Measurements from ENCODE around the gene LY6G6C. TPM values are rescaled to one million over a fixed set of nuclear protein-coding genes. Genes with fewer than 3 reads are reported as not detected.

LY6G6C gene
- total RNA-seq, 1 donor = not detected

GRCh38 chr6:31700740-31701401, 20.7 kb downstream of the LY6G6C start:
- H3K4me3 ChIP-seq (ENCODE audit: insufficient read depth, low read length) = no peak overlapping the region
- H3K36me3 ChIP-seq (ENCODE audit: insufficient read depth, low read length) = peaks cover 22% of the 10 kb centered on the region
- TF ChIP-seq CTCF (IDR thresholded peaks at IDR 0.05; ENCODE audit: extremely low read depth, low read depth, low read length) = no peak
- H4K20me1 ChIP-seq (ENCODE audit: insufficient read depth, low read length) = peaks cover 13% of the 10 kb centered on the region
- no peak for DNase-seq (ENCODE audit: insufficient read length, low spot score, missing footprints)
- no peak overlapping the region for H3K27ac ChIP-seq (ENCODE audit: low read depth, low read length)
- H3K79me2 ChIP-seq (ENCODE audit: insufficient read depth, low read length) = peaks cover 39% of the 10 kb centered on the region
- no peaks in the 10 kb centered on the region for H3K9me3 ChIP-seq (ENCODE audit: low read depth, low read length)
- H2AFZ ChIP-seq (ENCODE audit: low read length) = no peak overlapping the region
- peak overlapping the region; percentile 92 for H3K4me2 ChIP-seq (ENCODE audit: insufficient read depth, low read length)
- H3K27me3 ChIP-seq (ENCODE audit: insufficient read depth, low read length) = no peaks in the 10 kb centered on the region
- peaks cover 10% of the 10 kb centered on the region for H3K4me1 ChIP-seq (ENCODE audit: insufficient read depth, low read length)

- H3K27me3 ChIP-seq (ENCODE audit: insufficient read depth, low read length) = no peaks in the 10 kb centered on the region
- H3K79me2 ChIP-seq (ENCODE audit: insufficient read depth, low read length) = peaks cover 36% of the 10 kb centered on the region
- H3K4me3 ChIP-seq (ENCODE audit: insufficient read depth, low read length) = no peak overlapping the region
- no peak for TF ChIP-seq CTCF (IDR thresholded peaks at IDR 0.05; ENCODE audit: extremely low read depth, low read depth, low read length)
- H3K4me2 ChIP-seq (ENCODE audit: insufficient read depth, low read length) = no peak overlapping the region
- H3K27ac ChIP-seq (ENCODE audit: low read depth, low read length) = peak overlapping the region; percentile 51
- peak; percentile 83 for DNase-seq (ENCODE audit: insufficient read length, low spot score, missing footprints)
- H4K20me1 ChIP-seq (ENCODE audit: insufficient read depth, low read length) = peaks cover 13% of the 10 kb centered on the region
- H3K9me3 ChIP-seq (ENCODE audit: low read depth, low read length) = no peaks in the 10 kb centered on the region
- peaks cover 38% of the 10 kb centered on the region for H3K36me3 ChIP-seq (ENCODE audit: insufficient read depth, low read length)
- peaks cover 10% of the 10 kb centered on the region for H3K4me1 ChIP-seq (ENCODE audit: insufficient read depth, low read length)
- no peak overlapping the region for H2AFZ ChIP-seq (ENCODE audit: low read length)
These were observed 24.0 kb downstream of the LY6G6C start for GRCh38 chr6:31697555-31697954.

DNA sequence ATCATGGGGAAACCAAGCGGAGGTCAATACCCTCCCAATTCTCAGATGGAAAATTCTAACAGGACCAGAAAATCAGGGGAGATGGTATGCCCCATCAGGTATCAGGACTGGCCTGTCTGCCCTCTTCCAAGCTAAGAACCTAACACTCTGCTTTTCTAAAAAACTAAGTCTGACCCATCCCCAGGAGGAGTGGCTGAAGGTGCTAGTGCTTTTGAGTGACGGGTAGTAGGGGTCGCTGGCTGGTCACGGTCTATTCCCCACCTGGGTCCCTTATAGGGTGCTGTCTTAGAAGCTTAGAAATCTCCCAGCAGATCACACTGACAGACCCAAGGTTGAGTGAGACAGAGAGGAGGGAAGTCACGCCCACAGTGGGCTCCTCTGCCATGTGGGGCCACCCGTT, 28.0 kb downstream of the LY6G6C start:
- peaks cover 62% of the 10 kb centered on the region for H3K36me3 ChIP-seq (ENCODE audit: insufficient read depth, low read length)

More for the DNA sequence above, 28.0 kb downstream of the LY6G6C start:
- no peaks in the 10 kb centered on the region for H3K9me3 ChIP-seq (ENCODE audit: low read depth, low read length)
- H2AFZ ChIP-seq (ENCODE audit: low read length) = no peak overlapping the region
- H3K4me2 ChIP-seq (ENCODE audit: insufficient read depth, low read length) = no peak overlapping the region
- no peaks in the 10 kb centered on the region for H3K27me3 ChIP-seq (ENCODE audit: insufficient read depth, low read length)
- no peaks in the 10 kb centered on the region for H3K4me1 ChIP-seq (ENCODE audit: insufficient read depth, low read length)
- H3K4me3 ChIP-seq (ENCODE audit: insufficient read depth, low read length) = no peak overlapping the region
- H3K79me2 ChIP-seq (ENCODE audit: insufficient read depth, low read length) = no peaks in the 10 kb centered on the region
- H3K27ac ChIP-seq (ENCODE audit: low read depth, low read length) = no peak overlapping the region
- no peak for DNase-seq (ENCODE audit: insufficient read length, low spot score, missing footprints)
- TF ChIP-seq CTCF (IDR thresholded peaks at IDR 0.05; ENCODE audit: extremely low read depth, low read depth, low read length) = no peak
- peaks cover 9% of the 10 kb centered on the region for H4K20me1 ChIP-seq (ENCODE audit: insufficient read depth, low read length)

All from osteoblast (primary cell).